ENCODE data around the gene RCE1.

The RCE1 gene

DNA sequence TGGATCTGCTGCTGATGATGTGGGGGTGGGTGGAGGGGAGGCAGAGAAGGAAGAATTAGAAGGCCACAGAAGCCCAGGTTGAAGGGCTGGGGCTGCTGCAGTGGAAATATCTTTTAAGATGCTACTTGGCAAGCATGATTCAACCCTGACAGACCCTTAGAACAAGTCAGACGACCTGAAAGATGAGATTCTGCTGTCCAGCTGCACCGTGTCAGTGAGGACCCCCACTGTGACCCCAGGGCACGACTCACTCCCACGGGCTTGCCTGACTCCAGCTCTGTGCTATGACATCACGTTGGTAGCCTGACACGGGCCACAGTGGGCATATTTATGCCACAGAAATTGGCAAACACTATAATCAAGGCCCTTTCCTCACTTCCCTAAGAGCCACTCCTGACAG, 49.7 kb downstream of the RCE1 start:
- TF ChIP-seq, protein P1, sequence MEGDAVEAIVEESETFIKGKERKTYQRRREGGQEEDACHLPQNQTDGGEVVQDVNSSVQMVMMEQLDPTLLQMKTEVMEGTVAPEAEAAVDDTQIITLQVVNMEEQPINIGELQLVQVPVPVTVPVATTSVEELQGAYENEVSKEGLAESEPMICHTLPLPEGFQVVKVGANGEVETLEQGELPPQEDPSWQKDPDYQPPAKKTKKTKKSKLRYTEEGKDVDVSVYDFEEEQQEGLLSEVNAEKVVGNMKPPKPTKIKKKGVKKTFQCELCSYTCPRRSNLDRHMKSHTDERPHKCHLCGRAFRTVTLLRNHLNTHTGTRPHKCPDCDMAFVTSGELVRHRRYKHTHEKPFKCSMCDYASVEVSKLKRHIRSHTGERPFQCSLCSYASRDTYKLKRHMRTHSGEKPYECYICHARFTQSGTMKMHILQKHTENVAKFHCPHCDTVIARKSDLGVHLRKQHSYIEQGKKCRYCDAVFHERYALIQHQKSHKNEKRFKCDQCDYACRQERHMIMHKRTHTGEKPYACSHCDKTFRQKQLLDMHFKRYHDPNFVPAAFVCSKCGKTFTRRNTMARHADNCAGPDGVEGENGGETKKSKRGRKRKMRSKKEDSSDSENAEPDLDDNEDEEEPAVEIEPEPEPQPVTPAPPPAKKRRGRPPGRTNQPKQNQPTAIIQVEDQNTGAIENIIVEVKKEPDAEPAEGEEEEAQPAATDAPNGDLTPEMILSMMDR (IDR thresholded peaks at IDR 0.05; ENCODE audit: low read depth, low read length): no peak
- in situ Hi-C loops (cut with HindIII; ENCODE audit: low sequenced_read_pairs): no loop called here
- no peak overlapping the region for H3K4me3 ChIP-seq (ENCODE audit: low read depth, low read length)
- DNase-seq (ENCODE audit: low read depth, low spot score): no peak

DNA sequence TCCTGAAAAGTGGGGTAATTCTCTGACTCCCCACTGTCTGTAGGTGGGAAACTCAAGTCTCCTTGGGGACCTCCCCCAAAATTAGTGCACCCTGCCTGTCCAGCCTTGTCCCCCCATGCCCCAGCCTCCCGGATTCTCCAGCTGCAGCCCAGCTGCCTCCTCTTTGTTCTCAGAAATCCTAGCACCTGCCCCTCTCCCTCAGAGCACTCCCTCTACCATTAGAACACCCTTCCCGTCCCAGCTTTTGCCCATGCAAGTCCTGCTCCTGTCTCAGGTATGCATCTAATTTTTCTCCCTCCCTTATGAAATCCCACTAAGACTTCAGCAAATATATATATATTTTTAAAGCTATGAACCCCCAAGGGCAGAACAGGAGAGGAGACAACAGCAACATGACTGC, 50.9 kb downstream of the RCE1 start:
- no peak for DNase-seq (ENCODE audit: low read depth, low spot score)
- in situ Hi-C loops (cut with HindIII; ENCODE audit: low sequenced_read_pairs): no loop called here
- TF ChIP-seq, protein P1 (IDR thresholded peaks at IDR 0.05; ENCODE audit: low read depth, low read length): no peak
- no peak overlapping the region for H3K4me3 ChIP-seq (ENCODE audit: low read depth, low read length)

Data from astrocyte of the spinal cord (primary cell).